HG03175 (cell line): Measurements from ENCODE around the gene S1PR3.
"Not testable (repeated sequence)": the region's sequence is repeated elsewhere in the genome, so short reads cannot be mapped to it uniquely, and the experiment has no call there.

Source experiments
- ATAC-seq: cut with Tn5 transposase; IDR thresholded peaks from one replicate; pipeline ENCODE4 v1.9.1; 2021; ENCODE audit warnings: mild to moderate bottlenecking, moderate library complexity; ENCODE audit not compliant: unreplicated experiment

S1PR3 gene

DNA sequence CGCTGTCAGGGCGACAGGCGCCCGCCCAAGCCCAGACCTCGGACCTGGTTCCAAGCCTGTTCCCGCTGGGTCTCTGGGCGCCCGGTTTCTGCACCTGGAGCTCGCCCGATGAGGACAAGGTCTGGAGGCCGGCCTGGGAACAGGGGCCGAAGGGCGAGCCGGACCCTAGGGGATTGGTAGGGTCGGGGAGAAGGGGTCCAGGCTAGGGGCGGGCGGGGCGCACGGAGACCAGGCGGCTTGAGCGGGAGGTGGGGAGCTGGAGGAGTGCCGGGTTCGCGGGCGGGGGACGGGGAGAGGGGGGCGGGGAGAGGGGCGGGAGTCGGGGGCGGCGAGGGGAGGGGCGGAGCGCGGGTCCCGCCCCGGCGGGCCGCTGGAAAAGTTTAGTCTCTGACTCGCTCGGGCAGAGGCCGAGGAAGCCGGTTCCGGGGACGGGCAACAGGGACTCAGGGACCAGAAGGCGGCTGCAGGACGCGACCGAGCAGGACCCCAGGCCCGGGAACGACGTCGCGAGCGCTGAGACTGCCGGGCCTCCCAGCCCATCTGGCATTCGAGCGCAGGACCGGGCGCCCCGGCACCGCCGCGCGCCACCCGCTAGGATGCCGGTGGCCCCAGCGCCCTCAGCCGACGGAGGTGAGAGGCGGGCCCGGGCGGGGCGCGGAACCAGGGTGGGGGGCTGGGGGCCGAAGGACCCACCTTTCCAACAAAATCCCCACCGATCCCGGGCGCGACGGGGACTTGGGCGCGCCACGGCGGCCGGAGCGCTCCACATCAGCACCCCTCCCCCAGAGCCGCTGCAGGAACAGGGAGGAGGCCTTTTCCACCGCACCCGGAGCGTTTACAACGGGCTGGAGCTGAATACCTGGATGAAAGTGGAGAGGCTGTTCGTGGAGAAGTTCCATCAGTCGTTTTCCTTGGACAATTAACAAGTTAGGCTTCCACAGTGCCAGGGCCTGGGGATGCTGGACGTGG, at the start of gene S1PR3:
Gene S1PR3, plus strand, starts transcription at position 403 of the 969 bp plus-strand sequence. CDS start 9,733 bp downstream, outside the sequence.
- ATAC-seq, result no peak

DNA sequence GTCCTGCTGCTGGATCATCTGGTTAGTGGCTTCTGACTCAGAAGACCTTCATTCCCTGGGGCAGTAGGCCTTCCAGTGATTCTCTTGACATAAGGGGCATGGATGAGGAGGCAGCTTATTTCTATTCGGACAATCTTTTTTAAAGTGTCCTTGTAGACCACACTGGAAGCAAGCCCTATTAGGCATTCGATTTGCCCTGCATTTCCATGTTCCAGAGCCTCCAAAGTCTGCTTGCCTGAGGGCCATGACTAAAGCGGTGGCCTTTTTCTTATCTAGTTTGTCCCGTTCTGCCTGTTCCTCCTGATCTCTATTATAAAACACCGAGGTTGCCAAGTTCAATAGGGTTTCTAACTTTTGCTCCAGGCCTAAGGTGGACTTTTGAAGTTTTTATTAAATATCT, 49.7 kb upstream of the S1PR3 start:
- ATAC-seq, result not testable (repeated sequence)

DNA sequence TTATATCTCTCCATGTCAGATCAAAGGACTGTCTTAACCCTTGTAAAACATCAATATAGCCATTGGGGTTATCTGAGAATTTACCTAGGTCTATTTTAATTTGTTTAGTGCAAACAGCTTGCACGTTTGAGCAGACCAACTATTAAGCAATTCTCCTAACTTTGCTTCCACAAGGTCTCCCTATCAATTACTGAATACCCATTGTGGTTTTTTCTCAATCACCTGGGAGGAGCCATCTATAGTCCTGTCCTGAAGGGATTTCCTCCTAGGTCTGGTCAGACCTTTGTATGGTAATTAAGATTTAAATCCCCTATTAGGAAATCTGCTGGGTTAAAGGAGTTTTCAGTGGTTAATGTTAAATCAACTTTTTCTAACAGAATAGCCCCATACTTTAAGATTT, 48.9 kb upstream of the S1PR3 start:
- no peak for ATAC-seq

DNA sequence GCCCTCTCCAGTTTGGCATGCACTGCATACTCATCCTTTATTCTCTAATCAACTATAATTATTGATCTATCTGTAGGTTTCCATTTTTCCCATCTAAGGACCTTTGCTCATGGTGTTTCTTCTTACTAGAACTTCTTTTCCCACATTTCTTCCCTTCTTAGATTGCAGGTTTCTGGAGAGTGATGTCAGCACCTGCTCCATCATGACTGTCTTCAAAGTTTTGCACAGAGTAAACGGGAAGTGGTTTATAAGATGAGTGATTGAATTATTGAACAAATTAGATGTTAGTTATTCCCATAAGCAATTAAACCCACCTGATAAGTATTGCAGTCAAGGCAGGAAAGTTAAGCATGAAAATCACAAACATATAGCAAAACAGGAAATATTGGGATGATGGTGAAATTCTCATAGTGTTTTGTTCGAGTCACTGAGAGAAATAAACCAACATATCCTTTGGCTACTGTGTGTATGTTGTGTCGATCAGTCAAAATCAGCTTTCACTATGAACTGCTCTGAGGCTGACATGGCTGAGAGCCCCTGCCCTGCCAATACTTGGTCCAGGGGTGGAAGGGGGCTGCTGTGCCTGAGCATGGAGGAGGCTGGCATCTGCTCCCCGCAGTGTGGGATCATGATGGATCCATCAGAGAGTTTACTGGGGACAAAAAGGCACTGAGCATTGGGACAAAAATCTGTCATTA, 45.5 kb upstream of the S1PR3 start:
- ATAC-seq, result no peak

DNA sequence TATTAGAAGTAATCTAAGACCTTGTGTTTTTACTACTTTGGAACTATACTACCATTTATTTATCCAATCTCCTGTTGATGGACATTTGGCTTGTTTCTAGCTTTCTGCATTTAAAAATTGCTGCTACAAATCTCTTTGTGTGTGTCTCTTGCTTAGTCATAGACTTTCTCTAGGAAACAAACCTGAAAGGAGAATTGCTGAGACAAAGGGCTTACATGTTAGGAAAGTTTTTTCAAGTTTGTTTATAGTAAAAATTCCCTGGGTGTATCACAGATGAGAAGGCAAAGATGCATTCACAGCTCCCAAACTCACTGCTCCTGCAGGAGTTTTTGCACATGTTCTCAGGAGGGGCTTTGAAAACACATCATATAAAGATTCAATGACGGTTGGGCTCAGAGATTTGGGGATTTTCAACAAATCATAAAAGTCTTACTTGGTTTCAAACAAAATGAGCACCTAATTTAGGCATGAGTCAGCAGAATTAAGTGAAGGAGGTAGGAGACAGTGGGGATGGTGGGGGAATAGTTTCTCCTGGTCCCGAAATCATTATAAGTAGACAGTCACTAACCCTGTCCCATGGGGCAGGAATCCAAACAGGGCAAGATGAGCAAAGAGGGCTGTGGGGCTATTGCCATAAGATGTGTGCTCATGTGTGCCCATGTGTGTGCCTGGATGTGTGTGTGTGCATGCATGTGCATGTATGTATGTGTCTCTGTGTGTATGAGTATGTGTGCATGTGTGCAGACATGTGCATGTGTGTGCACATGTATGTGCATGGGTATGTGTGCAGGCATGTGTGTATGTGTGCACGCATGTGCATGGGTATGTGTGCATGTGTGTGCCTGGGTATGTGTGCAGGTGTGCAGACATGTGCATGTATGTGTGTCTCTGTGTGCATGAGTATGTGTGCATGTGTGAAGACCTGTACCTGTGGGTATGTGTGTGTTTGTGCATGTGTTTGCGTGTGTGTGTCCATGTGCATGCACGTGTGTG, 43.4 kb upstream of the S1PR3 start:
- ATAC-seq, result no peak

DNA sequence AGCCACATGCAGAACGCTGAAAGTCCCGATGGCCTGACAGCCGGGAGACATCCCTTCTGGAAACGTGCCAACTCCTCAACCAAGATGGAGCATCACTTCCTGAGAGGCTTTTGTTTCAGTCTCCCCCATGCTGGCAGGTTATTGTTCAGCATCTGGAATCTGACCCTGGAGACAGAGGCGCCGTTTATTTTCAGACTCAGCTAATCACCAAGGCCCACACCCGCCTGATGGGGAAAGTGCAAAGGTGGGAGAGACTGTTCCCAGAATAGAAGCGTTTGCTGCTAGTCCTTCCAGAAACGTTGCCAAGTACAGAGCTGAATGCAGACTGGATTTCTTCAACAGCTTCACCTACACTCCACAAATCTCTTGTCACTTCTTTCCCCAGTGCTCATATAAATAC, 41.8 kb upstream of the S1PR3 start:
- no peak for ATAC-seq

DNA sequence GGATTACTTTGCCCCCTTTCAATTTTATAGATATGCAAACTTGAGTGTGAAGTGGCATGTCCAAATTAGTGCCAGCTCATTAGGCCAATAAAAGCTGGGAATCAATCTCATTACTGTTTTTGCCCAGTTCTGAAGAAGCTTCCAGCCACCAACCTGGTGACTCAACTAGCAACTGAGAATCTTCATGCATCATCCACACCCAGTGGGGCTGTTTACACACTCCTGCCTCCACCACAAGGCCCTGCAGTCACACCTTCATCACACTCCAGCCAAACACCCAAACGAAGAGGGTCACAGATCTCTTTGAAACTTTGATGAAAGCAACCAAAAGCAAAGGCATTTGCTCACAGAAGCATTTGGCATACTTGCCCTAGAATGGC, 41.3 kb upstream of the S1PR3 start:
- ATAC-seq, result no peak

DNA sequence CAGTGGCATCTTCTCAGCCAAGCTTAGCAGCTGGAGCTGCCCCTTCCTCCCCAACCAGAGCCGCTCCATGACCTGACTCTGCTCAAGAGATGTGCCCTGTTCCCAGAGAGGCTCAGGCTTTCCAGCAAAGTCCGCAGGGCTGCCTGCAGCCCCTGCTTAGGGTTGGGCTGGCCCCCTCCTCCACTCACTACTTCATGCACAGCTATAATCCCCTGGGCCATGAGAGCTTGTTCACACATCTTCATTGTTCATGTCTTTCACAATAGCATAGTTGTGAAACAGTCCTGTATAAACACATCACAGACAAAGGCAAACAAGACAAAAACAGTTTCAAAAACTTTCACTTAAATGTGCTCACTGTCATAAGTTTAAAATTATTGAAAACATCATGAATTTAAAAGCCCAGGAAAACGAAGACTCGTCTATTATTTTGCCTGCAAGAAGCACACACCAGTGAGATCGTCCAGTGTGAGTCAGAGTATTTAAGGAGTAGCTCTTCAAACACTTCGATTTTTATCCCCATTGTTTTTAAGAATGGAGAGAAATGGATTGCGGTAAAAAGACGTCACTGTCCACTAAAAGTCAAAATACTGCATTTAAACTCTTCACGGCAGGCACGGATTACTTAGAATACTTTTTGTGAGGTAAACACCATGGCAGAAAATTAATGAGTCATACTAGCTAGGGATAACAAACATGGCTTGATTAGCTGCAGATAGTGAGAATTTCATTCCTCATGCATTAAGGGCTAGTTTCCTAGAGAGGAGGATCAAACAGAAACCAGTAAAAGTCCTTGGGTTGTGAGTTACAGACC, 40.7 kb upstream of the S1PR3 start:
- ATAC-seq, result no peak

DNA sequence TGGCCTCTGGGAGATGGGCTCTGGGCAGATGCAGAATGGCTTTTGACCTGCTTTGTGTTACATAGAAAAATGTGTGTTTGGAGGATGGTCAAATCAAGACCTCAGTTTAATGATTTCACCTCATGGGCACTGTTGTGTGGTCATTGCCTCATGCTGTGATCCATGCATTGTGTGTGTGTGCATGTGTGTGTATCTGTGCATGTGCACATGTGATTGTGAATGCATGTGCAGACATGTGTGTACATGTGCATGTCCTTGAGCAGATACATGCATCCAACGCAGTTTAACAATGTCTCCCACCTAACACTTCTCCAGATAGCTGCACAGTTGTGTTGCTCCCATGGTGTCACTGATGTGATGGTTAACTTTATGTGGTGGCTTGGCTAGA, 40.1 kb upstream of the S1PR3 start:
- no peak for ATAC-seq

DNA sequence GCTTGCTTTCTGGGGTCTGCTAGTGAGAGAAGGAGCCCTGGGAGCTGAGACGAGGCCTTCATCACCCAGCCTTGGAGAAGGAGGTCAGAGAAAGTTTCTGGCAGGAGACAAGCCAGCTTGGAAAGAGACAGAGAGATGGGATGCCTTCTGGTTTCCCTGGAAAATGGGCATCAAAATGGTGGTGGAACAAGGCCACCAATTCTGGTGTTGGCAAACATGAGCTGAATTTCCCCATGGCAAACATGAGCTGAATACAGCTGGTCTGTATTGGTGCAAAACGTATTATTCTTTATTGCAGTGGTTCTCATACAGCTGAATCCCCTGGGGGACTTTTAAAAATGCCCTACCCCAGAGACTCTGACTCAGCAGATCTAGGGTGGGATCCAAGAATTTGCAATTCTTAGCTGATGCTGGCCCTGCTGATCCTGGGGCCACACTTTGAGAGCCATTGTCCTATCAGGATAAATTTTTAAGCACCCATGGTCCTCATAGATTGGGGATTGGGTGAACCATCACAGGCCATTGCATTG, 39.1 kb upstream of the S1PR3 start:
- ATAC-seq, result no peak

DNA sequence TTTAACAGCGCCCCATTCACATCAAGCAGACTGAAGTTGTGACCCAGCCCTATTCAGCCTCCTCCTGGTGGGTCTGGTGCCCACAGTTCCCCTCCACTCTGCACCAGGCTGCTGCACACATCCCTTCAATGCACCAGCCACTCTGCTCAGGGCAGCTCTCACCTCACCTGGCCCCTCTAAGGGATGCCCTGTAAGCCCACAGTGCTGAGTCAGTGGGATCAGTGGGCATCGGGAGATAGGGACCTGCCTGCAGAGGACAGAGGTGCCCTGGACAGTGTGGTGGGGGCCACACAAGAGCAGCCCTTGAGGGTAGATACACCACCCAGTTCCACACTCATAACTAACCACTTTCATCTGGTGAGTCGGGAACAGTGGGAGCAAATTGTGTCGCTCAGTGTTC, 38.3 kb upstream of the S1PR3 start:
- no peak for ATAC-seq

DNA sequence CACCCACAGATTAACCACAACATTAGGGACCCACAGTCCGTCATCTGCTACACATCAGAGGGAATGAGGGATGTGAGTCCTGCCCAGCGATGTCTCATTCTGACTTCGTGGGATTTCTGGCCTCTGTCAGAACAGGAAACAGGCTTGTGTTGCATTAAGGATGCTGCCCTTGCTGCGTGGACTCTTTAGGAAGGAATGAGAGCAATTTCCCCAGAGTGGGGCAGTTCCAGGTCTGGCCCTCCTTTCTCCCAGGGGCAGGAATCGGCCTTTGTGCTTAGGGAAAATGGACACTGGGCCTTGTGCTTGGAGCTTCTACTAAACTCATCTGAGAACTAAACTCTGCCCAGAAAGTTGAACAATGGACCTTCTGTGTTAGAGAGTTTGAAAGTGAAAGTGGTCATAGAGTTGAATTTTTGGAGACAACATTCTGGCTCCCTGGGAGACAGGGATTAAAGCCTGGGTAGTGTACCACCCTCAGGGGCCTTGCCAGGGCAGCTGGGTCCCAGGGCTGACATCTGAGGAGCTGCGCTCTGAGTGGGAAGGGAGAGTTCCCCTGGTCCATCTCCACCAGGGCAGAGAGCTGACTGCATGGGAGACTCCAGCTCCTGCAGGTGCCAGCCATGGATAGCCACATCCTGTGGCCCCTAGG, 37.8 kb upstream of the S1PR3 start:
- ATAC-seq, result no peak

DNA sequence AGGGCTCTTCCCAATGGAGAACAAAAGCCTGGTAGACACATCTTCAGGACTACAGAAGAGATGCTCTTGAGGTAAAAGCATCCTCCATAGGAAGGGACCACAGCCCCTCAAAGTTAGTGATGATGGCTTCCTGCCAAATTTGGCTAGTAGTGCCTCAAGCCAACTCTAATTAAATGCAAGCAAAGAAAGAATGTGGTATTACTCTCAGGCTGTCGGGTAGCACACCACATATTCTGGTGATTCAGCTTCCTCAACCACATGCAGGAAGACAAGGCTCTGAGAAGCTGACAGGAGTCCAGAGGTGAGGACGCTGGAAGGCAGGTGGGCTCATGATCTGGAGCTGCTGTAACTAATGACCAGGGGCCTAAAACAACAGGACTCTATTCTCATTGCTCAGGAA, 37.2 kb upstream of the S1PR3 start:
- ATAC-seq, result no peak

DNA sequence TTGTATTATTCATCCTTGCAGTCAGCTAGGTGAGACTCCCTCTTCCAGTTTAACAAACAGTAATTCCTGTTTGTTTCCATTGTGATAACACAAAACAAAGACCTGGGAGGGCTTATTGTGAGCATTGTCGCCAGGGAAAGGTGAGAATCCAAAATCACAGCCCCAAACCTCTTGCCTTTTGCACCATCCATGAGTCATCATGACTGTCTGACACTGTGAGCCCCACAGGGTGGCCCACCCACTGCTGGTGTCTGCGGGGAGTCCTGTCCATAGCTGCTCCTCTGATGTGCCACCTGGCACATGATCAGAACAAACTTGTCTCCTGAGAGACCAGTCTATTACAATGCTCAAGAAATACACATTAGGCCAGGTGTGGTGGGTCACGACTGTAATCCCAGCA, 33.7 kb upstream of the S1PR3 start:
- no peak for ATAC-seq

DNA sequence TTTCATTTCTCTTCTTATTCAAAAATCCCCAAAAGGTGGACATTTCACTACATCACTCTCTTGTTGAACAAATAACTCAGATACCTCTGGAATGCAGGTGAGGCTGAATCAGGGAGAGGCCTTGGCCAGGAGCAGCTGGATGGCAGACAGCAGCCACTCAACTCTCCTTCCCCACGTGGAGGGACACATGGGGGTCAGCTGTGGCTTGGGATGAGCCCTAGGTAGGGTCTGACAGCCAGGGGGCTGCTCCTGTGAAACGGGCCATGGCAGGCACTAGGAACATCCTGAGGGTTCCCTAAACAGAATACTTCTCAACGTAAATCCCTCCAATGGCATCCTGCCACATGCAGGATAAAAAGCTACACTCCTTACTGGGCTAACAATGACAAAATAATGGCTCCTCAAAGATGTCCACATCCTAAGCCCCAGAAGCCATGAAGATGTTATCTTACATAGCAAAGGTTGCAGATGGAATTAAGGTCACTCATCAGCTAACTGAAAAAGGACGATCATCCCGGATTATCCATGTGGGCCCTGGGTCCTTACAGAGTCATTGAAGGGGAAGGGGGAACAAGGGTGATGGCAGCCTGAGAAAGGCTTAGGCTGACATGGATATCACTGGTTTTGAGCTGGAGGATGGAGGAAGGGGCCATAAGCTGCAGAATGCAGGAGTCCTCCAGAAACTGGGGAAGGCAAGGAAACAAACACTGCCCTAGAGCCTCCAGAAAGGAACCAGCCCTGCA, 31.4 kb upstream of the S1PR3 start:
- ATAC-seq, result no peak

DNA sequence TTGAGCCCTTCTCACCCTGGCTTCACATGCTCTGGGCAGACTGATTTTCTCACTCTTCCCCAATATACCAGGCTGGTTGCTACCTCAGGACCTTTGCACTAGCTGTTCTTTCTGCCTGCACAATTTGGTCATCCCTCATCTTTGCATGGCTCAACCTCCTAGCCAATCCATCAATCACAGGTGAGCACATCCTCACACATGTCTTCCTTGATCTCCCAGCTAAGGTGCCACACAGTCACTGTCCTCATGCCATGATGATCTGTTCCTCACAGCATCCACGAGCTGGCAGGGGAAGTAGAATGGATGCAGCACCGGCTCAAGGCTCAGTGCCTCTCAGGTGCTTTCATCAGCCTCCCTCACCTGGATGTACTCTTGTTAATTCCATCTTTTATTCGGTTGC, 30.6 kb upstream of the S1PR3 start:
- no peak for ATAC-seq

DNA sequence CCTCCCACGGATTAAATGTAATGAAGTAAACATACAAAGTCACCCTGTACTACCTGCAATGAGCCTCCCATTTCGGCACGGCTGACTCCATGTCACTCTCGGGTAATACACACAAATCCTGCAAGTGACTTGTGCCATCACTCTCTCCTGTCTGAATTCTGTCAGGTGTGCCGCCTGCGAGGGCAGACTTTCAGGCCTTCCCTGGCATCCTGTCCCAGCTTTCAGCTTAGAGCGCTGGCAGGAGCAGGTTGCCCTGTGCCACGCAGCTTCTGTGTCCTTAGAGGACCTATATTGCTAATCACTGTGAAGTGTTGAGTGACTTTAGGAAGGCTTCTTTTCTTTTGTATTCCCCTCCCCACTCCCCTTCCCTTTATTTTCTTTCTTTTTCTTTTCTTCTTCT, 25.8 kb upstream of the S1PR3 start:
- no peak for ATAC-seq

DNA sequence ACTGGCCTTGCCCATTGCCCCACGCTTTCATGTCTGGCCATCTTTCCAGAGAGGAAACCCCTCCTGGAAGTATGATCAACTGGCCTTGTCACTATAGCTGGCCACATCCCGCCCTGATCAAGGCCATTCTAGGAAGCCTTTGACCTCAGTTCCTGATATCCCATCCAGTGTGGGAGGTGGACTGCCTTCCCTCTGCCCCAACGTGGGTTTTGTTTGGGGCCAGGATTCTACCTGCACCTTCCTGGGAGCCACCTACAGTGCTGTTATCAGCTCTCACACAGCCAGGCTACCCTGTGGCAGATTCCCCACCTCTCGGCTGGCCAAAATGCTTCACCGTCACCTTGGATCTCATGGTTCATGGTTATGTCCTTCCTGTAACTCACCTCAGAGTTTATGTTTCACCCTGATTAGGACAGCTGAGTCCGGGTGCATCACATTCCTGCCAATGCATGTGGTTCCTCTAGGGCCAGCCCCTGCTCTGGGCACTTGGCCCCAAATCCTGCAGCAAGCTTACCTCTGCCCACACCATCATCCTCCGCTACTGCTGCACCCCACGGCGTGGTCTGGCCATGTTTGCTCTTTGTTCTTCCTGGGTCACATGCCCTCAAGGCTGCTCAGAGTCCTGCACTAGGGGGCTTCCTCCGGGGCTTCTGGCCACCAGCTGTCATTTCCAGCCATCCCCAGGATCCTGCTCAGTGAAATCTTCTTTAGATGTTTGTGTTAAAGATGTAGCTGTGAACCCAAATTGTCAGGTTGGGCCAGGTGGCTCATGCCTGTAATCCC, 24.2 kb upstream of the S1PR3 start:
- ATAC-seq, result no peak
